ENCODE measurements around the gene MRPS25. TPM values are rescaled to one million over a fixed set of nuclear protein-coding genes. Genes with fewer than 3 reads are reported as not detected.
"Not testable (repeated sequence)": the region's sequence is repeated elsewhere in the genome, so short reads cannot be mapped to it uniquely, and the experiment has no call there.

Gene MRPS25
- total RNA-seq, 6 donors from 2014 or later, result 39.8 to 149 (median 56.9) TPM

DNA sequence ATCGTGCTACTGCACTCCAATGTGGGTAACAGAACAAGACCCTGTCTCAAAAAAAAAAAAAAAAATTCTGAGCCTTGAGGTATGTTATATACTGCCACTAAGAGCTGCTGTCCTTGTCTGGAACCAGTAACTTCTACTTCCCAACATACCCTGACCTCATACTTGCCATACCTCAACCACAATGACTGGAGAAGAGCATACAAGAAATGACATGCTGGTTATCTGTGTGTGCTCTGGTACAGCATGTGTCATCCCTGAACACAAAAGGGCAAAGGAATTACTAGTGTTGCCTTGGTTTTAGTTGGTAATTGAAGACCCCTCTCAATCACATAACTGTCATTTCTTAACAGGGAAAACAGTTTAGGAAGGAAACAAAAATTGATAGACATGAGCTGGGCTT lies 54.5 kb downstream of the MRPS25 start:
- no peaks in the 10 kb centered on the region for H3K4me1 ChIP-seq
- H3K27ac ChIP-seq, result no peak overlapping the region
- ATAC-seq (ENCODE audit: low FRiP score in 2 of 2), result no peak
- H3K36me3 ChIP-seq, result peaks cover 13 to 67% (median 35%) of the 10 kb centered on the region in 4 donors
- H3K9me3 ChIP-seq, result no peaks in the 10 kb centered on the region
- 86 to 100% methylated on average over 1 of the region's 1 CpG for WGBS, 2 donors
- TF ChIP-seq POLR2A (IDR thresholded peaks at IDR 0.05), result no peak
- TF ChIP-seq, protein P1, sequence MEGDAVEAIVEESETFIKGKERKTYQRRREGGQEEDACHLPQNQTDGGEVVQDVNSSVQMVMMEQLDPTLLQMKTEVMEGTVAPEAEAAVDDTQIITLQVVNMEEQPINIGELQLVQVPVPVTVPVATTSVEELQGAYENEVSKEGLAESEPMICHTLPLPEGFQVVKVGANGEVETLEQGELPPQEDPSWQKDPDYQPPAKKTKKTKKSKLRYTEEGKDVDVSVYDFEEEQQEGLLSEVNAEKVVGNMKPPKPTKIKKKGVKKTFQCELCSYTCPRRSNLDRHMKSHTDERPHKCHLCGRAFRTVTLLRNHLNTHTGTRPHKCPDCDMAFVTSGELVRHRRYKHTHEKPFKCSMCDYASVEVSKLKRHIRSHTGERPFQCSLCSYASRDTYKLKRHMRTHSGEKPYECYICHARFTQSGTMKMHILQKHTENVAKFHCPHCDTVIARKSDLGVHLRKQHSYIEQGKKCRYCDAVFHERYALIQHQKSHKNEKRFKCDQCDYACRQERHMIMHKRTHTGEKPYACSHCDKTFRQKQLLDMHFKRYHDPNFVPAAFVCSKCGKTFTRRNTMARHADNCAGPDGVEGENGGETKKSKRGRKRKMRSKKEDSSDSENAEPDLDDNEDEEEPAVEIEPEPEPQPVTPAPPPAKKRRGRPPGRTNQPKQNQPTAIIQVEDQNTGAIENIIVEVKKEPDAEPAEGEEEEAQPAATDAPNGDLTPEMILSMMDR (IDR thresholded peaks at IDR 0.05), result no peak
- TF ChIP-seq EP300 (IDR thresholded peaks at IDR 0.05), result no peak
- no peak for TF ChIP-seq POLR2AphosphoS5 (IDR thresholded peaks at IDR 0.05)
- DNase-seq, result no peak
- H3K27me3 ChIP-seq, result no peaks in the 10 kb centered on the region
- H3K4me3 ChIP-seq, result no peak overlapping the region

DNA sequence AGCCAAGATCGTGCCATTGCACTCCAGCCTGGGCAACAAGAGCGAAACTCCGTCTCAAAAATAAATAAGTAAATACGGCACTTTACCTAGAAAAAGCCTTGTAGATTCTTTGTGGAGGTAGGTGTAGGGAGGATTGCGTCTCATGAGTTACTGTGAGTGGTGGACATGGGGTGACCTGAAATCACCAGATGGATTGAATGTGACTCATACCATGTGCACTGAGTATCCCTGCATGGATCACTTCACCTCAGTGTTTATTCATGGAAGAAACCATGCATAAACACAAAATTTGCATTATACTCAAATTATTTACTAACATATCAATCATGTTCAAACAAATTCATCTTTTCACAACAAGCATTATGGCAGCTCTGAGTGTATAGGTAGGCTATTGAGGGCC lies 55.9 kb downstream of the MRPS25 start:
- 96 to 98% methylated on average over 5 of the region's 5 CpGs for WGBS, 2 donors
- DNase-seq (no peak), ATAC-seq (ENCODE audit: low FRiP score in 2 of 2) (no peak)
- Histone ChIP-seq H3K36me3 (peaks cover 10 to 63% (median 28%) of the 10 kb centered on the region in 4 donors), H3K27ac (no peak overlapping the region), H3K4me1 (no peaks in the 10 kb centered on the region), H3K27me3 (no peaks in the 10 kb centered on the region), H3K4me3 (no peak overlapping the region), H3K9me3 (no peaks in the 10 kb centered on the region)
- TF ChIP-seq, protein P1 (IDR thresholded peaks at IDR 0.05), result no peak
- no peak for TF ChIP-seq EP300 (IDR thresholded peaks at IDR 0.05)
- TF ChIP-seq POLR2A (IDR thresholded peaks at IDR 0.05), result no peak
- TF ChIP-seq POLR2AphosphoS5 (IDR thresholded peaks at IDR 0.05), result no peak

DNA sequence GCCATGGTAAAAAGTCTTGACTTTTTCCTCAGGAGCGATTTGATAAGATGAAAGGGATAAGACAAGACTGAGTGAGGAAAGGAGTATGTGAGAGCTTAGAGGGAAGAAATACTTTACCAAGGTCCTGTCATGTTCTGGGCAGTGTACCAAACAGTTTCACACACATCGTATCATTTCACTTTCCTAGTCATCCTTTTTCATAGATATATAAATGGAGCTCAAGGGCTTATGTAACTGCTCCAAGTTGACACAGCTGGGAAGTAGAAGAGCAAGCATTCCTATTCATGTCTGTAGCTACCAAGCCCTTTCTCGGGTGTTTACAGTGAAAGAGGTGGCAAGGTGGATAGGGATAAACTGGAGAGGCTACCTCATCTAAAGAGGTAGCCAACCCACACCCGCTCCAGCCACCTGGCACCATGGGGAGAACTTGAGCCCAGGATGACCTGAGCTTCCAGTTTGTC lies 57.4 kb downstream of the MRPS25 start:
- no peak for DNase-seq
- Histone ChIP-seq H3K4me3 (no peak overlapping the region), H3K36me3 (peaks cover 3 to 57% (median 20%) of the 10 kb centered on the region in 4 donors), H3K9me3 (no peaks in the 10 kb centered on the region), H3K4me1 (no peaks in the 10 kb centered on the region), H3K27ac (no peak overlapping the region), H3K27me3 (no peaks in the 10 kb centered on the region)
- 69% methylated on average over 4 of the region's 4 CpGs for WGBS, 2 donors
- TF ChIP-seq, protein P1 (IDR thresholded peaks at IDR 0.05), result no peak
- TF ChIP-seq POLR2A (IDR thresholded peaks at IDR 0.05), result no peak
- no peak for TF ChIP-seq EP300 (IDR thresholded peaks at IDR 0.05)
- TF ChIP-seq POLR2AphosphoS5 (IDR thresholded peaks at IDR 0.05), result no peak
- no peak for ATAC-seq (ENCODE audit: low FRiP score in 2 of 2)

DNA sequence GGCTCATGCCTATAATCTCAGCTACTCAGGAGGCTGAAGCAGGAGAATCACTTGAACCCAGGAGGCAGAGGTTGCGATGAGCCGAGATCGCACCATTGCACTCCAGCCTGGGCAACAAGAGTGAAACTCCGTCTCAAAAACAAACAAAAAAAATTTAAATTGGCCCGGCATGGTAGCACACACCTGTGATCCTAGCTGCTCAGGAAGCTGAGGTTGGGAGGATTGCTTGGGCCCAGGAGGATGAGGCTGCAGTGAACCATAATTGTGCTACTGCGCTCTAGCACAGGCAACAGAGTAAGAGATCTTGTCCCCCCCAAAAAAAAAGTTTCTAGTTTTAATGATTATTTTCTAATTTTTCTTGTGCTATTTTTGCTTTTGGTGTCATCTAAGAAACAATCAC lies 65.9 kb downstream of the MRPS25 start:
- not testable (repeated sequence) for DNase-seq; H3K27me3 ChIP-seq; H3K4me3 ChIP-seq; H3K27ac ChIP-seq; H3K9me3 ChIP-seq; H3K4me1 ChIP-seq; ATAC-seq (ENCODE audit: low FRiP score in 2 of 2)
- WGBS, 2 donors, result 92 to 93% methylated on average over 6 of the region's 6 CpGs
- H3K36me3 ChIP-seq, result peaks cover 0 to 16% (median under 1%) of the 10 kb centered on the region in 4 donors

Other genes starting within 250 kb of the MRPS25 start
- gene FGD5, start 246.4 kb downstream of the MRPS25 start, total RNA-seq, result 10 to 100 TPM; 26.8 to 90.4 (median 57.2) TPM
- gene NR2C2, start 117.7 kb downstream of the MRPS25 start, total RNA-seq, result 10 to 100 TPM; 24.9 to 54.0 (median 46.6) TPM
- gene RBSN, start 33.8 kb upstream of the MRPS25 start, total RNA-seq, result 10 to 100 TPM; 24.5 to 72.3 (median 29.0) TPM
- gene CAPN7, start 140.9 kb upstream of the MRPS25 start, total RNA-seq, result 100 to 1,000 TPM in 1 of 6 donors, 10 to 100 TPM in 5; 42.3 to 119 (median 46.2) TPM